DND-41 (cell line): ENCODE results near the gene EMC7.

Experiments used
- CTCF ChIP-seq: IDR thresholded peaks from 2 replicates; pipeline ENCODE4 v1.5.1; 2012; ENCODE audit warnings: borderline replicate concordance, low read length, moderate library complexity, mild to moderate bottlenecking; ENCODE audit not compliant: poor library complexity, severe bottlenecking; ENCODE audit errors: extremely low read depth
- EZH2 ChIP-seq: IDR thresholded peaks from 3 replicates; pipeline ENCODE4 v1.6.1; 2012; ENCODE audit warnings: borderline replicate concordance, low read depth, mild to moderate bottlenecking, moderate library complexity, low read length, inconsistent platforms; ENCODE audit not compliant: severe bottlenecking

DNA sequence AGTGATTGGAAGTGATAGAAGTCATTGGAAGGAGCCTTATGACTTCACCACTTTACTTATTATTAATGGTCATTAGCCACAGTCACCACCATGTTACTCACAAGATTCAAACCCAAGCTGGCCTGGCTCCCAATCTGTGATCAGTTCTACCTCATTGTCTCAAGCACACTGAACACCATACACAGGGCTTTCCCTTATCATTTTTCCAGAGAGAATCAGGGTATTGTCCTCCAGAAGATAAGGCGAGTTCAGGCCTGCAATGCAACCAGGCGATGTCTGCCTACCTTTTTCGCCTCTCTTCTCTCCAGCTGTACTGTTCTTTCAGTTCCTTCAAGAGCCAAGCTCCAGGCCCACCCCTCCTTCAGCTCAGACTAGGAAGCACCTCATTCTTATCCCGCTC is 24.9 kb downstream of the EMC7 start:
- TF ChIP-seq CTCF (no peak), EZH2 (no peak)
